AG04450 (cell line): ENCODE measurements around the gene SLC2A2. TPM values are rescaled to one million over a fixed set of nuclear protein-coding genes. Genes with fewer than 3 reads are reported as not detected.

Experiments
- CTCF ChIA-PET: fragments of 300-600, 350-600 bp; formaldehyde crosslinking; extraction: SDS; loops from one replicate; lab custom pipeline; 2022; ENCODE audit warnings: antibody characterized with exemption, inconsistent platforms; lab: Charles Lee
- POLR2A ChIA-PET: fragments of 350-600 bp; formaldehyde crosslinking; extraction: SDS; loops from one replicate; lab custom pipeline; 2021; ENCODE audit warnings: antibody characterized with exemption, inconsistent platforms; lab: Yijun Ruan, JAX
- DNase-seq: peaks from one replicate; pipeline ENCODE4 v3.0.0-alpha.2; 2011; ENCODE audit warnings: low read depth, low spot score
- H3K27ac ChIP-seq: one replicate; pipeline ENCODE4 v1.5.1; 2012; ENCODE audit warnings: low read depth, low read length, control low read depth
- H3K27me3 ChIP-seq: one replicate; pipeline ENCODE4 v1.6.0; 2012; ENCODE audit warnings: low read length; ENCODE audit not compliant: control insufficient read depth, insufficient read depth
- H3K4me3 ChIP-seq: 2 replicates; pipeline ENCODE4 v1.5.1; 2011; ENCODE audit warnings: mild to moderate bottlenecking, low read depth, low read length, control low read depth
- H3K9me3 ChIP-seq: 2 replicates; pipeline ENCODE4 v1.5.1; 2012; ENCODE audit warnings: low read length; ENCODE audit not compliant: control insufficient read depth, insufficient read depth
- polyA plus RNA-seq: library from polyadenylated mRNA; depleted of rRNA; stranded (reverse); fragments of >200 nt; gene quantifications from 2 replicates; pipeline ENCODE4 v1.2.3, GENCODE V29; 2011
- TF ChIP-seq, protein P1 (sequence below): IDR thresholded peaks from 2 replicates; pipeline ENCODE4 v1.5.1; 2011; ENCODE audit warnings: low read depth, low read length, control low read depth, inconsistent platforms

Gene SLC2A2
- polyA plus RNA-seq, 1 experiment, result not detected

DNA sequence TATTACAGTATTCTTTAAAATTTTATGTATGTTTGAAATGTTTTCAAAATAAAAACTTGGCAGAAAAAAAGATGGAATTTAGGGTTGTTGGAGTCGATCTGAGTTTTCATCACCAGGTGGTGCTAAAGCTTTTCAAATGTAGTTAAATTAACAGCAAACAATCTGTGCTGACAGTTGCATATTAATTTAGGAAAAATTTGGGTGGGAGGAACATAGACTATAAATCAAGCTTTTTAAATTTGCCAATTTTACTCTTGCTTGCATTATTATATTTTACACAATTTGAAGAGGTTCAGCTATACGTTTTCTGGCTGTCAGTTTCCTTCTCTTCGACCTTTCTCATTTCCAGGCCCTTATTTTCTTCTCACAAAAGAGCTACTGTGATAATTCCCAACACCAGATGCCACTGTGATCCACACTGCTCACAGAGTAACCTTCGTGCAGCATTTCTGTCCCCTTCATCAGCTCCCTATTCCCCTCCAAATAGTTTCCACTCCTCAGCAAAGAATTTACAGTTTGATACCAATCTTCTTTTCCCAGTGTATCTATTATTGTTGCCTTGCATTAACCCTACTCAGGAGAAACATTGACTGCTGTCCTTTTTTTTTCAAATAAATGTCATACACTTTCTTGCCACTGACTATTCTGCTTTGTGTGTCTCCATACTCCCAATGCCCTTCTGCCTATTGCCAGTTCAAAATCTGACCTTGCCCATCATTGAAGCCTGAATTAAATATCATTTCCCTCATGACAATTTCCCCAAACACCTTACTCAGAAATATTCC is 64.7 kb downstream of the SLC2A2 start:
- CTCF ChIA-PET, result interaction anchor here (0.6 to 4.7 kb wide), 42 partner anchors 9 to 868 kb away, joined by 3 to 62 read pairs (median 4); no protein-coding TSS in a partner anchor
- Histone ChIP-seq H3K27ac (no peak overlapping the region), H3K9me3 (no peaks in the 10 kb centered on the region), H3K4me3 (no peak overlapping the region), H3K27me3 (no peaks in the 10 kb centered on the region)
- TF ChIP-seq, protein P1, sequence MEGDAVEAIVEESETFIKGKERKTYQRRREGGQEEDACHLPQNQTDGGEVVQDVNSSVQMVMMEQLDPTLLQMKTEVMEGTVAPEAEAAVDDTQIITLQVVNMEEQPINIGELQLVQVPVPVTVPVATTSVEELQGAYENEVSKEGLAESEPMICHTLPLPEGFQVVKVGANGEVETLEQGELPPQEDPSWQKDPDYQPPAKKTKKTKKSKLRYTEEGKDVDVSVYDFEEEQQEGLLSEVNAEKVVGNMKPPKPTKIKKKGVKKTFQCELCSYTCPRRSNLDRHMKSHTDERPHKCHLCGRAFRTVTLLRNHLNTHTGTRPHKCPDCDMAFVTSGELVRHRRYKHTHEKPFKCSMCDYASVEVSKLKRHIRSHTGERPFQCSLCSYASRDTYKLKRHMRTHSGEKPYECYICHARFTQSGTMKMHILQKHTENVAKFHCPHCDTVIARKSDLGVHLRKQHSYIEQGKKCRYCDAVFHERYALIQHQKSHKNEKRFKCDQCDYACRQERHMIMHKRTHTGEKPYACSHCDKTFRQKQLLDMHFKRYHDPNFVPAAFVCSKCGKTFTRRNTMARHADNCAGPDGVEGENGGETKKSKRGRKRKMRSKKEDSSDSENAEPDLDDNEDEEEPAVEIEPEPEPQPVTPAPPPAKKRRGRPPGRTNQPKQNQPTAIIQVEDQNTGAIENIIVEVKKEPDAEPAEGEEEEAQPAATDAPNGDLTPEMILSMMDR, result peak; percentile 65
- POLR2A ChIA-PET, result no interaction called here
- peak; percentile 10 for DNase-seq

- ChIA-PET POLR2A (no interaction called here), CTCF (interaction anchor here (1.5 kb wide), 1 partner anchor 687 kb away, joined by 6 read pairs; no protein-coding TSS in a partner anchor)
- no peak overlapping the region for H3K4me3 ChIP-seq
- H3K27me3 ChIP-seq, result no peaks in the 10 kb centered on the region
- TF ChIP-seq, protein P1, result no peak
- H3K9me3 ChIP-seq, result no peaks in the 10 kb centered on the region
- no peak for DNase-seq
- H3K27ac ChIP-seq, result no peak overlapping the region
Measured at GRCh38 chr3:170959457-170959856, 67.1 kb downstream of the SLC2A2 start.

DNA sequence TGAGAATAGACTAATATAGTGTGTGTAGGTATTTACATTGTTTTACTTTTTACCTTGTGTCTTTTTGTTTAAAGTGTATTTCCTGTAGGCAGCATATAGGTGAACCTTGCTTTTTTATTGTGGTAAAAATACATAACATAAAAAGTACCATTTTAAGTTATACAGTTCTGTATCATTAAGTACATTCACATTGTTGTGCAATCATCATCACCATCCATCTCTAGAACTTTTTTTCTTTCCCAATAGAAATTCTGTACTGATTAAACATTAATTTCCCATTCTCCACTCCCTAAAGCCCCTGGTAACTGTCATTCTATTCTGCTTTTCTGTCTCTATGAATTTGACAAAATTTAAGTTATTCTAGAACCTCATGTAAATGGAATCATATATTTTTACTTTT is 69.9 kb downstream of the SLC2A2 start:
- TF ChIP-seq, protein P1, result no peak
- POLR2A ChIA-PET, result no interaction called here
- H3K27me3 ChIP-seq, result peaks cover 3% of the 10 kb centered on the region

GRCh38 chr3:170953736-170954135 is 72.8 kb downstream of the SLC2A2 start:
- Histone ChIP-seq H3K27me3 (peaks cover 3% of the 10 kb centered on the region), H3K4me3 (no peak overlapping the region), H3K27ac (no peak overlapping the region), H3K9me3 (no peaks in the 10 kb centered on the region)
- POLR2A ChIA-PET, result no interaction called here
- DNase-seq, result no peak
- TF ChIP-seq, protein P1, result no peak
- CTCF ChIA-PET, result interaction anchor here (0.5 kb wide), 1 partner anchor 1534 kb away, joined by 3 read pairs; no protein-coding TSS in a partner anchor

More for the DNA sequence above, 69.9 kb downstream of the SLC2A2 start:
- no peak for DNase-seq
- Histone ChIP-seq H3K27ac (no peak overlapping the region), H3K9me3 (no peaks in the 10 kb centered on the region), H3K4me3 (no peak overlapping the region)
- CTCF ChIA-PET, result no interaction called here

DNA sequence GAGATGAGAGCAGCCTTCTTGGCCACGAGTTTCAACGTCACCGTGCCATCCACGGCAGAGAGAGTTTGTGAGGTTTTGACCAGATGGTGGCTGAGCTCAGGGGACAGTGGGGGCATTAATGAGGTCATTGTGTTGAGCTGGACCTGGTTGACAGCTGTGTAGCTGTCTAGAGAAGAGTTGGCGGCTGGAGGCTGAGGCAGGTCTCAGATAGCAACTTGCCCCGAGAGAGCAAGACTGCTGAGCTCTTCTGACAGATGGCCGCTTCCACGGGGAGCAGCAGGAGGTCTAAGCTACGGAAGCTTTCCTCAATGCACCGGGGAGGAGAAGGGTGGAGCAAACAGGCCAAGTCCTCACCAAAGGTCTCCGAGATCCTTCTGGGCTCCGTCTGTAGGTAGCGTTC is 73.3 kb downstream of the SLC2A2 start:
- no peak overlapping the region for H3K4me3 ChIP-seq
- TF ChIP-seq, protein P1, result no peak
- CTCF ChIA-PET, result interaction anchor here (0.5 to 1.1 kb wide), 2 partner anchors 9 to 1534 kb away, joined by 3 to 5 read pairs; no protein-coding TSS in a partner anchor
- no peak overlapping the region for H3K27ac ChIP-seq
- peaks cover 3% of the 10 kb centered on the region for H3K27me3 ChIP-seq
- POLR2A ChIA-PET, result no interaction called here
- H3K9me3 ChIP-seq, result no peaks in the 10 kb centered on the region
- no peak for DNase-seq
